Esophagus squamous epithelium (tissue), 4 donors: ENCODE data around the gene FAM177A1.

Experiments
- CTCF ChIP-seq, 6 experiments: fragments of 450-650 bp in 4 of 6; fragments of 200-600 bp in 2 of 6; sonication (generic) in 2 of 6; IDR thresholded peaks; one replicate each; pipeline ENCODE4 v1.5.1; 2016 to 2019; ENCODE audit warnings: antibody characterized with exemption in 6 of 6, mild to moderate bottlenecking in 4 of 6, moderate library complexity in 4 of 6
- POLR2A ChIP-seq, 4 donors: fragments of 450-650 bp; IDR thresholded peaks; one replicate each; pipeline ENCODE4 v1.6.1; 2017; ENCODE audit warnings: antibody characterized with exemption in 4 of 4, mild to moderate bottlenecking in 4 of 4, moderate library complexity in 3 of 4

DNA sequence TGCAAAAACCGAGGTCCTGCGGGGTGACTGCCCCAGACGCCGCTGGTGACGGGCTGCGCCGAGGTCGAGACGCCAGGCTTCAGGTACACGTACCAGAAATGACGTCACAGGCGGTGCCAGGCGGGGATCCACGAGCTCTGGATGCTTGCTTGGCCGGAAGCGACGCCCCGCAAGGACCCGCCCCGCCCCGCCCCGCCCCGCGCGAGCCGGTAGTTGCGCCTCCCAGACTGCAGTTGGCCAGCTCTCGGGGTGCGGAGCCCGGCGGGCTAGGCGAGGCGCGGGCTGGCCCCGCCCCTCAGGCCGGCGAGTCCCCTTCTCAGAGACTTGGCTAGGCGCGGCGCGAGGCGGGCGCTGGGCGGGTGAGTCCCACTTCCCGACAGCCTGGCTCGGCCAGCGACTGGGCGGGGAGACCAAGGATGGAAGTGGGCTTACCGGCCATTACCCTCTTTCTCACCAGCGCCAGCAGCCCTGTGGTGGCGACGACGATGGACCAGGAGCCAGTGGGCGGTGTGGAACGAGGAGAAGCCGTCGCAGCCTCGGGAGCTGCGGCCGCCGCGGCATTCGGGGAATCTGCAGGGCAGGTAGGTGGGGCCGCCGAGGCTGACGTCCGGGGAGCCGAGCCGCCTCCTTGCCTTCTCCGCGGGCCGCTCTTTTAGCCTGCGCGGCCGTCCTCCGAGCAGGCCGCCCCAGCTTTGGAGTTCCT is at the start of gene FAM177A1:
- TF ChIP-seq CTCF (IDR thresholded peaks at IDR 0.05) = peak in 1 of 6 experiments; percentile 9
- TF ChIP-seq POLR2A (IDR thresholded peaks at IDR 0.05) = peak in 3 of 4 donors; percentile 59 to 98 (median 93)
